K562 (cell line): ENCODE measurements around the gene ACTL7B. TPM values are rescaled to one million over a fixed set of nuclear protein-coding genes. Genes with fewer than 3 reads are reported as not detected.

Source experiments
- ATAC-seq: fragments of 200-7000 bp; cut with Tn5 transposase; 3 replicates; pipeline ENCODE4 v1.9.1; 2020; ENCODE audit warnings: moderate library complexity
- BruUV-seq: library from RNA; stranded (reverse); fragments of 400-500 nt; replicated peaks from 2 replicates; lab custom pipeline; 2021; lab: Mats Ljungman, UMichigan
- CTCF ChIA-PET: fragments of 300-600 bp; formaldehyde crosslinking; extraction: SDS; loops from one replicate; lab custom pipeline; 2021; ENCODE audit warnings: low intra/inter-chr PET ratio; lab: Yijun Ruan, JAX
- POLR2A ChIA-PET: fragments of 300-600, 350-650 bp; sonication (Branson Sonifier 250); formaldehyde crosslinking; extraction: SDS; loops from one replicate; lab custom pipeline; 2021; ENCODE audit warnings: antibody characterized with exemption, inconsistent platforms; lab: Yijun Ruan, JAX
- DNase-seq, 4 experiments: peaks; one replicate each; pipeline versions ENCODE4 v3.0.0 to v3.0.0-alpha.2; 2011 to 2018; ENCODE audit warnings: low spot score in 3 of 4, mixed read lengths in 3 of 4; ENCODE audit errors: extremely low read depth in 1 of 4
- FAIRE-seq: peaks from 2 replicates; lab custom pipeline; 2011; peaks lifted over from hg19 to GRCh38; lab: Jason Lieb, UNC
- H2AFZ ChIP-seq: 2 replicates; pipeline ENCODE4 v1.6.0; 2011; ENCODE audit warnings: low read depth, low read length, control low read depth, inconsistent platforms
- H3K27ac ChIP-seq: fragments of 200-600 bp; 3 replicates; pipeline ENCODE4 v1.8.0; 2011; ENCODE audit warnings: low read depth, mild to moderate bottlenecking, control low read depth, inconsistent platforms, low read length, moderate library complexity, mixed read lengths; ENCODE audit errors: extremely low read depth
- H3K27me3 ChIP-seq, 2 experiments: fragments of 300-600 bp in 1 of 2; 2 replicates in 1 of 2; 3 replicates in 1 of 2; pipeline versions ENCODE4 v1.6.0 to v1.8.0; 2011; ENCODE audit warnings: inconsistent platforms in 2 of 2, low read length in 2 of 2, mild to moderate bottlenecking in 1 of 2, mixed read lengths in 1 of 2, moderate library complexity in 1 of 2; ENCODE audit not compliant: control insufficient read depth in 2 of 2, insufficient read depth in 2 of 2
- H3K36me3 ChIP-seq: fragments of 300-600 bp; 3 replicates; pipeline ENCODE4 v1.8.0; 2011; ENCODE audit warnings: mild to moderate bottlenecking, low read length, inconsistent platforms; ENCODE audit not compliant: control insufficient read depth, insufficient read depth
- H3K4me1 ChIP-seq, 2 experiments: fragments of 200-600 bp in 1 of 2; replicated peaks in 1 of 2; 2 replicates in 1 of 2; 3 replicates in 1 of 2; pipeline versions ENCODE4 v1.5.1 to v1.8.0; 2011; ENCODE audit warnings: inconsistent platforms in 2 of 2, low read length in 2 of 2, mild to moderate bottlenecking in 1 of 2, mixed read lengths in 1 of 2, moderate library complexity in 1 of 2; ENCODE audit not compliant: control insufficient read depth in 2 of 2, insufficient read depth in 2 of 2
- H3K4me2 ChIP-seq: 2 replicates; pipeline ENCODE4 v1.6.1; 2011; ENCODE audit warnings: low read length, control low read depth, inconsistent platforms, mixed read lengths; ENCODE audit not compliant: insufficient read depth
- H3K4me3 ChIP-seq: fragments of 200-600 bp; sonication (generic), shearing (Covaris generic); 2 replicates; pipeline ENCODE4 v1.5.1; 2016; ENCODE audit warnings: control low read depth, inconsistent platforms
- H3K79me2 ChIP-seq: fragments of 200-600 bp; 3 replicates; pipeline ENCODE4 v1.8.0; 2011; ENCODE audit warnings: low read length, inconsistent platforms; ENCODE audit not compliant: control insufficient read depth, insufficient read depth
- H3K9ac ChIP-seq, 2 experiments: 2 replicates each; pipeline versions ENCODE4 v1.6.0 to v1.6.1; 2011; ENCODE audit warnings: low read depth in 2 of 2, low read length in 2 of 2, control low read depth in 1 of 2, inconsistent platforms in 1 of 2, mild to moderate bottlenecking in 1 of 2, mixed read lengths in 1 of 2; ENCODE audit not compliant: insufficient read depth in 1 of 2
- H3K9me1 ChIP-seq: one replicate; pipeline ENCODE4 v1.6.0; 2011; ENCODE audit warnings: inconsistent platforms, mild to moderate bottlenecking, low read length, moderate library complexity; ENCODE audit not compliant: control insufficient read depth, insufficient read depth
- H3K9me3 ChIP-seq: replicated peaks from 2 replicates; pipeline ENCODE4 v1.5.1; 2011; ENCODE audit warnings: low read depth, low read length, inconsistent platforms; ENCODE audit not compliant: control insufficient read depth, insufficient read depth
- H4K20me1 ChIP-seq: replicated peaks from 2 replicates; pipeline ENCODE4 v1.6.1; 2011; ENCODE audit warnings: low read length, inconsistent platforms, mixed read lengths; ENCODE audit not compliant: control insufficient read depth, insufficient read depth
- DMBX1 ChIP-seq: fragments of 250-450 bp; sonication (Bioruptor Pico); IDR thresholded peaks from 2 replicates; pipeline ENCODE4 v1.8.0; 2022; ENCODE audit warnings: inconsistent platforms, mild to moderate bottlenecking, moderate library complexity, borderline replicate concordance
- EHMT2 ChIP-seq: fragments of 450-650 bp; IDR thresholded peaks from 2 replicates; pipeline ENCODE4 v1.6.1; 2018; ENCODE audit warnings: antibody characterized with exemption
- ETV6 ChIP-seq, 3 experiments: fragments of 150-350 bp in 1 of 3; sonication (generic) in 1 of 3; formaldehyde crosslinking in 1 of 3; IDR thresholded peaks; 2 replicates each; pipeline versions ENCODE4 v1.6.1 to v1.8.0; 2014 to 2022; ENCODE audit warnings: borderline replicate concordance in 2 of 3, low read depth in 2 of 3, antibody characterized with exemption in 1 of 3, low read length in 1 of 3, mild to moderate bottlenecking in 1 of 3, missing genetic modification reagents in 1 of 3
- HNRNPK ChIP-seq: fragments of 200-400 bp; formaldehyde crosslinking; IDR thresholded peaks from one replicate; pipeline ENCODE4 v1.6.1; 2018; ENCODE audit warnings: mild to moderate bottlenecking, low read depth, low read length; ENCODE audit not compliant: poor library complexity, severe bottlenecking
- KAT2B ChIP-seq: IDR thresholded peaks from one replicate; pipeline ENCODE4 v1.6.1; 2012; ENCODE audit warnings: low read depth, mild to moderate bottlenecking, control low read depth, inconsistent platforms, low read length, moderate library complexity
- MEIS2 ChIP-seq: fragments of 450-650 bp; IDR thresholded peaks from 2 replicates; pipeline ENCODE4 v1.6.1; 2014; ENCODE audit warnings: mild to moderate bottlenecking; ENCODE audit not compliant: partially characterized antibody
- MYBL2 ChIP-seq, 2 experiments: fragments of 450-650 bp in 1 of 2; sonication (generic) in 1 of 2; formaldehyde crosslinking in 1 of 2; IDR thresholded peaks; 2 replicates each; pipeline versions ENCODE4 v1.6.1 to v1.8.1; 2017 to 2022; ENCODE audit warnings: borderline replicate concordance in 1 of 2, inconsistent platforms in 1 of 2, low read depth in 1 of 2, mild to moderate bottlenecking in 1 of 2, missing genetic modification reagents in 1 of 2, moderate library complexity in 1 of 2
- PTBP1 ChIP-seq: fragments of 200-400 bp; formaldehyde crosslinking; IDR thresholded peaks from 2 replicates; pipeline ENCODE4 v1.6.1; 2017; ENCODE audit warnings: low read depth, low read length
- ZNF121 ChIP-seq: sonication (generic); formaldehyde crosslinking; conservative IDR thresholded peaks from 2 replicates; pipeline ENCODE4 v1.8.0; 2022; ENCODE audit warnings: missing genetic modification reagents
- ZNF507 ChIP-seq: conservative IDR thresholded peaks from 2 replicates; pipeline ENCODE4 v1.6.1; 2017; ENCODE audit warnings: missing genetic modification characterization, missing compliant biosample characterization
- ZNF778 ChIP-seq: fragments of 450-650 bp; formaldehyde crosslinking; IDR thresholded peaks from 2 replicates; pipeline ENCODE4 v1.4.0; 2020; ENCODE audit warnings: mild to moderate bottlenecking, moderate library complexity
- WGBS: fragments of 100-300 bp; shearing (Covaris generic); methylation state at CpG from one replicate; pipeline ENCODE4 v1.1.6; 2016; ENCODE audit warnings: low coverage, mixed read lengths; ENCODE audit not compliant: insufficient coverage; ENCODE audit errors: missing lambda C conversion rate; 5-methylcytosine and 5-hydroxymethylcytosine counted together
- in situ Hi-C: fragments of 300-500 bp; cut with MboI; formaldehyde crosslinking; loops from 4 replicates; pipeline ENCODE4 v1.15.0; 2018; ENCODE audit warnings: inconsistent platforms, mixed read lengths
- intact Hi-C: fragments of 100-400 bp; cut with micrococcal nuclease; formaldehyde crosslinking; loops from 2 replicates; pipeline ENCODE4 v1.14.2; 2022
- polyA plus RNA-seq, 8 experiments: library from polyadenylated mRNA; depleted of rRNA in 4 of 8; stranded (reverse) in 5 of 8; unstranded in 3 of 8; fragments of >200 nt; fragmentation: Nextera tagmentation in 2 of 8; fragmentation: Illumina TruSeq in 1 of 8; extraction: Ambion mirVana in 2 of 8; extraction: Trizol in 1 of 8; gene quantifications; 2 replicates each; pipeline versions ENCODE4 v1.2.1 to v1.2.3, GENCODE V29; 2011 to 2014; ENCODE audit warnings: inconsistent platforms in 1 of 8, missing spikeins in 1 of 8
- total RNA-seq, 7 experiments: library from RNA; depleted of rRNA in 6 of 7; stranded (reverse); fragments of >200 nt in 6 of 7; fragmentation: Illumina TruSeq in 2 of 7; extraction: Trizol in 2 of 7; gene quantifications; 2 replicates each; pipeline versions ENCODE4 v1.2.1 to v1.2.3, GENCODE V29; 2011 to 2021; ENCODE audit warnings: low replicate concordance in 1 of 7

ACTL7B gene
- total and polyA plus RNA-seq, 9 of the 15 experiments (the other 6 are each of a cell fraction or from before 2014, with no cell fraction given), result not detected

DNA sequence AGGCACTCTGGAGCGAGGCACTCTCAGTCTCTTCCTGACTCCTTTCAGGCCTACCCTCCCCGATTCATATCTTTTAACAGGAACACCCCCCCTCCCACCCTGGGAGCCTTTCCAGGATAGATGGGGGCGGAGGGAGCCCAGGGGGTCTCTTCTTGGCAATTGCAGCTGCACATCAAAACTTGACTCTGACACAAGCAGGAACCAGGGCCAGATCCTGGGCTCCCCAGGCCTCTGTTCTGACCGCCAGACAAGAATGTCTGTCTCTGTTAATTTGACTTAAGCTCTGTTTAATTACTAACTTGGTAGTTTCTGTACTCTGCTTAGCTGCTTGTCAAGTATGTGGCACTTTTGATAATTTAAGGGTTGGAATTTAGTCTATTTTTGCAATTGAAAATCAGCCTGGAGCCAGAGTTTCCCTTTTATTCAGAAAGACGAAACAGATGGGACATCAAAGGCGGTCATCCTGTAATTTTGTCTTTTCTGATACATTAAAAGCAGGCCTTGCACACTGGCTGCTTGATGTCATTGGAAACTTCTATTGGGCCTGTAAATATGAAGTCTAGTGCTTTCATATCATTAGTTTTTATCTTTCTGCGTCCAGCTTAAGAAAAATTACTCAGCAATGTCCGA lies 43.3 kb downstream of the ACTL7B start:
- BruUV-seq, result no TSS peak
- ATAC-seq, result no peak
- H3K36me3 ChIP-seq, result no peaks in the 10 kb centered on the region
- H3K9me1 ChIP-seq, result no peaks in the 10 kb centered on the region
- H3K27ac ChIP-seq, result no peak overlapping the region
- H3K4me1 ChIP-seq, result no peaks in the 10 kb centered on the region; a peak in 1 of 5 replicates
- intact Hi-C loops, result no loop called here
- POLR2A ChIA-PET, result interaction anchor here (1.3 kb wide), 1 partner anchor 10 kb away, joined by 4 read pairs; no protein-coding TSS in a partner anchor
- no peak for FAIRE-seq
- TF ChIP-seq EHMT2, result no peak
- no peak for TF ChIP-seq ETV6 (IDR thresholded peaks at IDR 0.05; ENCODE audit: borderline replicate concordance in 1 of 2, low read depth in 2 of 2, low read length in 1 of 2)
- no peak for TF ChIP-seq ETV6 (CRISPR knock-in tag; IDR thresholded peaks at IDR 0.05; ENCODE audit: borderline replicate concordance)
- no peak for TF ChIP-seq HNRNPK
- TF ChIP-seq MEIS2, result no peak
- no peak for TF ChIP-seq ZNF778
- no peak for TF ChIP-seq MYBL2 (IDR thresholded peaks at IDR 0.05; ENCODE audit: low read depth)
- no peak for TF ChIP-seq MYBL2 (CRISPR knock-in tag; IDR thresholded peaks at IDR 0.05; ENCODE audit: borderline replicate concordance)
- TF ChIP-seq PTBP1, result no peak
- no peak for TF ChIP-seq DMBX1 (CRISPR knock-in tag)
- no peak for TF ChIP-seq ZNF507 (tag)
- TF ChIP-seq ZNF121 (CRISPR knock-in tag), result no peak
- TF ChIP-seq KAT2B, result no peak
- TF ChIP-seq, all 486 proteins: peak for 0
- peaks cover 10 to 18% of the 10 kb centered on the region in 2 experiments; a peak in 4 of 5 replicates for H3K27me3 ChIP-seq
- no peak overlapping the region for H2AFZ ChIP-seq
- no peak overlapping the region for H3K9ac ChIP-seq
- H3K4me2 ChIP-seq, result no peak overlapping the region
- WGBS, result 4% methylated on average over 7 of the region's 8 CpGs
- DNase-seq, result no peak
- no peaks in the 10 kb centered on the region for H3K79me2 ChIP-seq
- H3K9me3 ChIP-seq, result no peaks in the 10 kb centered on the region
- CTCF ChIA-PET, result no interaction called here
- in situ Hi-C loops, result no loop called here
- no peaks in the 10 kb centered on the region for H4K20me1 ChIP-seq
- no peak overlapping the region for H3K4me3 ChIP-seq
